Left hindlimb (tissue), 1 donor: ENCODE measurements around the gene ALPP.
"Not testable (repeated sequence)": the region's sequence is repeated elsewhere in the genome, so short reads cannot be mapped to it uniquely, and the experiment has no call there.

Source experiments
- DNase-seq: peaks from one replicate; pipeline ENCODE4 v3.0.0-alpha.2; 2018

The ALPP gene

GRCh38 chr2:232364806-232365594, 13.6 kb upstream of the ALPP start:
- DNase-seq, result not testable (repeated sequence)

DNA sequence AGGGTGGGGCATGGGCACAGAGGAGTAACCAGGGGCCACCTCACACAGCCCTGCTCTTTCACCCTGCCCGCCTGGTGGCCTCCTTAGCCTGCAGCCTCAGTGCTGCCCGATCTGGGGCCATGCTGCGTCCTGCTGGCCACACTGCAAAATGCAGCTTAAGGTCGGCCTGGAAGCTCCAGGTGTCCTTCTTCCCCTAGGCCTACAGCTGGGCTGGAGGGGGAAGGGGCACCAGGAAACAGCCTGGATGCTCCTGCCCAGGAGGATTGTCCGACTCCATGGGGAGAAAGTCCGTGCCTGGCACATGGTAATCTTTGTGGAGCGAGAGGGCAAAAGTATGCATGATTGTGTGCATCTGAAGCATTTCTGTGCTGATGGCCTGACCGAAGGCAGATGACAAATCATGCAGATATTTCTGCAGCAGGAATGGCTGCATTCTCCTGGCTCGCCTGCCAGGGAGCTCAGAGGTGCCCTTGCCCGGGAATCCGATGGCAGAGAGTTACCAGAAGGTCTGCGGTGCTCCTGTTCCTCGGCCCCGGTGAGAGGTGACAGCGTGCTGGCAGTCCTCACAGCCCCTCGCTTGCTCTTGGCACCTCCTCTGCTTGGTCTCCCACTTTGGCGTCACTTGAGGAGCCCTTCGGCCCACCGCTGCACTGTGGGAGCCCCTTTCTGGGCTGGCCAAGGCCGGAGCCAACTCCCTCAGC, 12.8 kb upstream of the ALPP start:
- DNase-seq, result no peak

- not testable (repeated sequence) for DNase-seq
These were observed 12.1 kb upstream of the ALPP start for GRCh38 chr2:232366461-232366860.

DNA sequence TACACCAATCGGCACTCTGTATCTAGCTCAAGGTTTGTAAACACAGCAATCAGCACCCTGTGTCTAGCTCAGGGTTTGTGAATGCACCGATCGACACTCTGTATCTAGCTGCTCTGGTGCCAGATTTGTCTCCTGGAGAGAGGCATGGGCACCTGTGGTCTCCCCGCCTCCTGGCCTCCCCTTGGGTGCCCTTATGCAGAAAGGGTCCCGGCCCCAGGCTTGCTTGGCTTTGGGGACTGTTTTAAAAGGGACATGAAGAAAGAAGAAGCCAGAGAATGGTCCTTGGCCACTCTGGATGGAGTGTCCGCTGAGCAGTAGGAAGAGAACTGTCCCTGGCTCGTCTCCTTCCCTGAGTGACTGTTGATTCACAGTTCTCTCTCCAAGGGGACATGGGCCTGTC, 11.5 kb upstream of the ALPP start:
- no peak for DNase-seq

DNA sequence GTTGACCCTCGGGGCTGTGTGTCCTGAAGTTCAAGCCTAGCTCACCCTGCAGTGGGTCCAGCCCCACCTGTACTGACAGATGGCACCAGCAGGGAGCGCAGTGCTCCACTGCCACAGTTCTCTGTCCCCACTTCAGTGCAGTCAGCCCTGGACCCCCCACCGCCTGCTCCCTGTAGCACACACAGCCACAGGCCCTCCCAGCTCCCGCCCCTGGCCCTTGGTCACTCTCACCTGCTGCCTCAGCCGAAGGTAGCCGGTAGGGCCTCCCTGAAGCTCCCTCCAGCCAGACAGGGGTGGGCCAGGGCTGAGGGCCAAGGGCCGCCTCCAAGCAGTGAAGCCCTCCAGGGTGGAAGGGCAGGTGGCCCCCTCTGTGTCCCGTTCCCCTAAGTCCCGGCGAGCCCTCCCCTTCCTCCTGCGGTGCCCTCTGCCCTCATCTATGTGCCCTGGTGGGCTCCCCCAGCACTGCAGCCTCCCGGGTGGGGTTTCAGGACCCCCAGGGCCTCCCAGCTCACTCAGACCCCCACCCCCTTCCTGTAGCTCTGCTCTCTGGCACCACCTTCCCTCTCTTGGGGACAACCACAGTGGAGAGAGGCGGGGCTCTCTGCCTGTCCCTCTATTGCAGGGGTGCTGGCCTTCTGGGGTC, 10.8 kb upstream of the ALPP start:
- no peak for DNase-seq

- DNase-seq, result no peak
These were observed 10.2 kb upstream of the ALPP start for GRCh38 chr2:232368311-232368731.

GRCh38 chr2:232369126-232369951, 9.2 kb upstream of the ALPP start:
- DNase-seq, result no peak

GRCh38 chr2:232370007-232370406, 8.5 kb upstream of the ALPP start:
- DNase-seq, result not testable (repeated sequence)

- DNase-seq, result no peak
These were observed 6.0 kb upstream of the ALPP start for GRCh38 chr2:232372231-232373208.

DNA sequence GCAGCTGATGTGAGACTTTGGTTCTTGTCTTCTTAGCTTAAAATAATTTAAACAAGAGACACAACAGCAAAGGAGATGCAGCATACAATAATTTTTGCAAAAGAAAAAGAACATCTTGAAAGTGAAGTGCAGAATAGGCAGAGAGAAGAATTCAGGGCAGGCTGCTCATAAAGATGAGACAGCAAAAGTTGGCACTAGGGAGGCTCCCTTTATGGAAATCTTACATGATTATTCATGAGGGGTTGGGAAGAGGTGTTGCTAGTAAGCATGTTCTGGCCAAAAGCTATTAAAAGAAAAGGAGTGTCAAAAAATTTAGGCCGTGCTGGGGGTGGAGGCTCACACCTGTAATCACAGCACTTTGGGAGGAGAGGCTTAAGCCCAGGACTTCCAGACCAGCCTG, 4.2 kb upstream of the ALPP start:
- no peak for DNase-seq

GRCh38 chr2:232375164-232375563, 3.4 kb upstream of the ALPP start:
- DNase-seq, result no peak

DNA sequence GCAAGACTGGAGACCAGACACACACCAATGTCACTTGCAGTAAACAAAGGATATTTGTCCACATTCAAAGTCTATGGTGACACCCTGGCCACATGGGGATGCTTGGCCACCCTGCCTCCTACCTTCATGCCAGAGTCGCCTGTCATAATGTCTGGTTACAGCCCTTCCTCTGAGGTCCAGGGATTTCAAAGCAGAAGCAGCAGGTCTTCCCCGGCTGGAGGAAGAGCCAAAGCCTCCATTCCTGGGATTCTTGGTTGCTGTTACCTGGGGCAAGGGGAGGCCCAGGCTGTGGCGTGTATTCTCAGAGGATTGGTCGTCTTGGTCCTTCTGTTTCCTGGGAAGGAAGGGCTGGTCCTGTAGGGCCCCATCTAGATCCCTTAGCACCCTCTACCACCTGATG, 2.3 kb upstream of the ALPP start:
- DNase-seq, result no peak

- no peak for DNase-seq
These were observed 1.8 kb upstream of the ALPP start for GRCh38 chr2:232376713-232377112.

- DNase-seq, result no peak
These were observed 1.2 kb upstream of the ALPP start for GRCh38 chr2:232377319-232377718.

GRCh38 chr2:232377841-232378734, 463 bp upstream of the ALPP start:
- no peak for DNase-seq

DNA sequence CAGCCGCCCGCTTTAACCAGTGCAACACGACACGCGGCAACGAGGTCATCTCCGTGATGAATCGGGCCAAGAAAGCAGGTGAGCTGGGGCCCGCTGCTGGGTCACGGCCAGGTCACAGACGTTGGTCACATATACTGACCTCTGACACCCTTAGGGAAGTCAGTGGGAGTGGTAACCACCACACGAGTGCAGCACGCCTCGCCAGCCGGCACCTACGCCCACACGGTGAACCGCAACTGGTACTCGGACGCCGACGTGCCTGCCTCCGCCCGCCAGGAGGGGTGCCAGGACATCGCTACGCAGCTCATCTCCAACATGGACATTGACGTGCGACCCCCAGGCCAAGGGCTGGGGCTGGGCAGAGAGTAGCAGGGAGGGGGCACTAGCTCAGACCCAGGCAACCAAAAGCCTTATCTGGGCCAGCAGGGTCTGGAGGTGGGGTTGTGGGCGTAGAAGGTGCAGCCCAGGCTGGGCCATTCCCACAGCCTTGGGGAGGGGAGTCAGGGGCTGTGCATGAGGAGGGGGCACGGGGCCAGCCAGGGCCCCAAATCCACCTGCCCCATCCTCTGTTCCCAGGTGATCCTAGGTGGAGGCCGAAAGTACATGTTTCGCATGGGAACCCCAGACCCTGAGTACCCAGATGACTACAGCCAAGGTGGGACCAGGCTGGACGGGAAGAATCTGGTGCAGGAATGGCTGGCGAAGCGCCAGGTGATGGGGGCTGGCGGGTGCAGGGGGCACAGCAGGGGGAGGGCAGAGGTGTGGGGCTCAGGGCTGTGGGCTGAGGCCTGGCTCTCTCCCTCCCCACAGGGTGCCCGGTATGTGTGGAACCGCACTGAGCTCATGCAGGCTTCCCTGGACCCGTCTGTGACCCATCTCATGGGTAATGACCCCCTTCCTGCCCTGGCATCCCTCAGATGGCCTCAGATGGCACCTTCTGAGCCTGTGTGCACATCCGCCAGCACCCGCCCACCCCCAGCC, 1.3 kb downstream of the ALPP start:
- not testable (repeated sequence) for DNase-seq

DNA sequence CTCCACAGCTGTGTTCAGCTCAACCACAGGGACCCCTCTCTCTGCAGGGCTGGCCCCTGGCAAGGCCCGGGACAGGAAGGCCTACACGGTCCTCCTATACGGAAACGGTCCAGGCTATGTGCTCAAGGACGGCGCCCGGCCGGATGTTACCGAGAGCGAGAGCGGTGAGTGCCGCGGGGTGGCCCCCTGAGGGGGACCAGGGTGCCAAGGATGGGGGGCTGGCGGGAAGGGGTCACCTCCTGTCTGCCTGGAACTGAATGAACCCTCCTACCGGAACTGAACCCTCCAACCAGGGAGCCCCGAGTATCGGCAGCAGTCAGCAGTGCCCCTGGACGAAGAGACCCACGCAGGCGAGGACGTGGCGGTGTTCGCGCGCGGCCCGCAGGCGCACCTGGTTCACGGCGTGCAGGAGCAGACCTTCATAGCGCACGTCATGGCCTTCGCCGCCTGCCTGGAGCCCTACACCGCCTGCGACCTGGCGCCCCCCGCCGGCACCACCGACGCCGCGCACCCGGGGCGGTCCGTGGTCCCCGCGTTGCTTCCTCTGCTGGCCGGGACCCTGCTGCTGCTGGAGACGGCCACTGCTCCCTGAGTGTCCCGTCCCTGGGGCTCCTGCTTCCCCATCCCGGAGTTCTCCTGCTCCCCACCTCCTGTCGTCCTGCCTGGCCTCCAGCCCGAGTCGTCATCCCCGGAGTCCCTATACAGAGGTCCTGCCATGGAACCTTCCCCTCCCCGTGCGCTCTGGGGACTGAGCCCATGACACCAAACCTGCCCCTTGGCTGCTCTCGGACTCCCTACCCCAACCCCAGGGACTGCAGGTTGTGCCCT, 2.9 kb downstream of the ALPP start:
- not testable (repeated sequence) for DNase-seq
